ENCODE results near the gene NEIL3.

- TF ChIP-seq CTCF (IDR thresholded peaks at IDR 0.05; ENCODE audit: low read length) (no peak), EZH2 (IDR thresholded peaks at IDR 0.05; ENCODE audit: borderline replicate concordance, low read length) (no peak)
These were observed 43.2 kb upstream of the NEIL3 start for GRCh38 chr4:177266506-177266905.
